GM23338 (cell line): Measurements from ENCODE around the gene FARSB. TPM values are rescaled to one million over a fixed set of nuclear protein-coding genes. Genes with fewer than 3 reads are reported as not detected.

Experiments
- ATAC-seq: fragments of 200-7000 bp; cut with Tn5 transposase; 3 replicates; pipeline ENCODE4 v1.9.1; 2020
- DNase-seq: peaks from one replicate; pipeline ENCODE4 v3.0.0-alpha.2; 2015; ENCODE audit warnings: low spot score
- H2AFZ ChIP-seq: fragments of 200-600 bp; sonication (generic); 2 replicates; pipeline ENCODE4 v1.8.0; 2016; ENCODE audit warnings: antibody characterized with exemption, mild to moderate bottlenecking, moderate library complexity
- H3F3A ChIP-seq: fragments of 200-600 bp; sonication (generic); replicated peaks from 2 replicates; pipeline ENCODE4 v1.8.0; 2017; ENCODE audit warnings: antibody characterized with exemption, mixed run types, low read depth
- H3K27ac ChIP-seq: fragments of 200-600 bp; sonication (generic); 2 replicates; pipeline ENCODE4 v1.6.1; 2016; ENCODE audit warnings: low read depth
- H3K27me3 ChIP-seq: fragments of 200-600 bp; sonication (generic); 2 replicates; pipeline ENCODE4 v1.8.0; 2016; ENCODE audit warnings: mild to moderate bottlenecking, mixed run types, moderate library complexity; ENCODE audit not compliant: insufficient read depth
- H3K36me3 ChIP-seq: fragments of 200-600 bp; sonication (generic); 2 replicates; pipeline ENCODE4 v1.8.0; 2016; ENCODE audit warnings: mild to moderate bottlenecking; ENCODE audit not compliant: insufficient read depth
- H3K4me1 ChIP-seq: fragments of 200-600 bp; sonication (generic); 2 replicates; pipeline ENCODE4 v1.8.0; 2016; ENCODE audit warnings: mild to moderate bottlenecking, moderate library complexity; ENCODE audit not compliant: insufficient read depth
- H3K4me2 ChIP-seq: fragments of 200-600 bp; sonication (generic); 2 replicates; pipeline ENCODE4 v1.7.1; 2017; ENCODE audit warnings: mixed run types
- H3K4me3 ChIP-seq: fragments of 200-600 bp; sonication (generic); 2 replicates; pipeline ENCODE4 v1.6.1; 2016; ENCODE audit warnings: mixed run types
- H3K79me2 ChIP-seq: fragments of 200-600 bp; sonication (generic); replicated peaks from 2 replicates; pipeline ENCODE4 v1.8.0; 2017; ENCODE audit warnings: mild to moderate bottlenecking; ENCODE audit not compliant: insufficient read depth
- H3K9me2 ChIP-seq: fragments of 200-600 bp; sonication (generic); 2 replicates; pipeline ENCODE4 v1.8.0; 2017; ENCODE audit not compliant: insufficient read depth
- H4K20me1 ChIP-seq: fragments of 200-600 bp; sonication (generic); replicated peaks from 2 replicates; pipeline ENCODE4 v1.8.0; 2017; ENCODE audit warnings: mild to moderate bottlenecking; ENCODE audit not compliant: insufficient read depth
- H3K27ac Mint-ChIP-seq: 2 replicates; pipeline ENCODE4 v1.8.0; 2020; ENCODE audit warnings: inconsistent platforms, mild to moderate bottlenecking, moderate library complexity, mixed read lengths
- H3K27me3 Mint-ChIP-seq: 3 replicates; pipeline ENCODE4 v1.8.0; 2022; ENCODE audit warnings: low read depth, mild to moderate bottlenecking, moderate library complexity, mixed read lengths, inconsistent platforms; ENCODE audit not compliant: insufficient read depth, poor library complexity
- H3K36me3 Mint-ChIP-seq: 3 replicates; pipeline ENCODE4 v1.8.0; 2021; ENCODE audit warnings: low read depth, mild to moderate bottlenecking, inconsistent platforms, moderate library complexity, mixed read lengths
- H3K4me1 Mint-ChIP-seq: 3 replicates; pipeline ENCODE4 v1.8.0; 2020; ENCODE audit warnings: mild to moderate bottlenecking, inconsistent platforms, mixed read lengths
- H3K4me3 Mint-ChIP-seq: 3 replicates; pipeline ENCODE4 v1.8.0; 2021; ENCODE audit warnings: moderate library complexity, mild to moderate bottlenecking, inconsistent platforms, mixed read lengths
- H3K9me3 Mint-ChIP-seq: 3 replicates; pipeline ENCODE4 v1.8.0; 2020; ENCODE audit warnings: moderate library complexity, mild to moderate bottlenecking, inconsistent platforms, mixed read lengths
- CREB1 ChIP-seq: fragments of 250-450 bp; sonication (Bioruptor Pico); IDR thresholded peaks from 2 replicates; pipeline ENCODE4 v1.5.0; 2020; ENCODE audit warnings: low read depth, mild to moderate bottlenecking, moderate library complexity
- CTCF ChIP-seq, 2 experiments: fragments of 200-600 bp in 1 of 2; sonication (generic) in 1 of 2; conservative IDR thresholded peaks; 2 replicates each; pipeline versions ENCODE4 v1.5.1 to v1.6.1; 2016 to 2017; ENCODE audit warnings: antibody characterized with exemption in 2 of 2, low read depth in 2 of 2, mild to moderate bottlenecking in 2 of 2, moderate library complexity in 1 of 2
- ETS1 ChIP-seq: IDR thresholded peaks from 2 replicates; pipeline ENCODE4 v1.6.1; 2016; ENCODE audit warnings: antibody characterized with exemption
- EZH2 ChIP-seq: fragments of 200-600 bp; sonication (generic); IDR thresholded peaks from one replicate; pipeline ENCODE4 v1.8.0; 2017; ENCODE audit warnings: antibody characterized with exemption, mild to moderate bottlenecking, low read depth; ENCODE audit not compliant: unreplicated experiment
- EZH2phosphoT487 ChIP-seq: fragments of 200-600 bp; sonication (generic); IDR thresholded peaks from one replicate; pipeline ENCODE4 v1.8.1; 2018; ENCODE audit warnings: antibody characterized with exemption; ENCODE audit not compliant: unreplicated experiment
- JUNB ChIP-seq: IDR thresholded peaks from one replicate; pipeline ENCODE4 v1.6.1; 2016; ENCODE audit warnings: antibody characterized with exemption; ENCODE audit not compliant: unreplicated experiment
- NANOG ChIP-seq: IDR thresholded peaks from 2 replicates; pipeline ENCODE4 v1.6.1; 2016; ENCODE audit warnings: antibody characterized with exemption, borderline replicate concordance
- POLR2AphosphoS5 ChIP-seq: IDR thresholded peaks from 2 replicates; pipeline ENCODE4 v1.6.1; 2016; ENCODE audit warnings: antibody characterized with exemption, low read depth
- REST ChIP-seq: IDR thresholded peaks from one replicate; pipeline ENCODE4 v1.6.1; 2018; ENCODE audit warnings: antibody characterized with exemption; ENCODE audit not compliant: unreplicated experiment
- STAT1 ChIP-seq: IDR thresholded peaks from one replicate; pipeline ENCODE4 v1.6.1; 2016; ENCODE audit warnings: antibody characterized with exemption; ENCODE audit not compliant: unreplicated experiment
- ZNF114 ChIP-seq: fragments of 250-450 bp; sonication (Bioruptor Pico); IDR thresholded peaks from 2 replicates; pipeline ENCODE4 v1.5.0; 2020; ENCODE audit warnings: mild to moderate bottlenecking, moderate library complexity
- ZNF331 ChIP-seq: fragments of 250-450 bp; sonication (Bioruptor Pico); IDR thresholded peaks from 2 replicates; pipeline ENCODE4 v1.5.0; 2020; ENCODE audit warnings: low read depth, mild to moderate bottlenecking, moderate library complexity
- ZNF462 ChIP-seq: fragments of 250-450 bp; sonication (Bioruptor Pico); IDR thresholded peaks from 2 replicates; pipeline ENCODE4 v1.5.0; 2020; ENCODE audit warnings: mild to moderate bottlenecking, moderate library complexity
- polyA plus RNA-seq: library from polyadenylated mRNA; unstranded; fragments of >200 nt; fragmentation: Nextera tagmentation; extraction: Ambion mirVana; gene quantifications from 2 replicates; pipeline ENCODE4 v1.2.1, GENCODE V29; 2016
- total RNA-seq: library from RNA; depleted of rRNA; stranded (reverse); fragments of >200 nt; shearing (Covaris generic); gene quantifications from 2 replicates; pipeline ENCODE4 v1.2.3, GENCODE V29; 2014

FARSB gene
- total and polyA plus RNA-seq, 2 experiments from 2014 or later: 32.5 to 40.0 TPM

- H3K36me3 ChIP-seq: no peaks in the 10 kb centered on the region
- Mint-ChIP-seq H3K4me1 (no peaks in the 10 kb centered on the region), H3K36me3 (0 out of 3 replicates have a peak, but pooled peaks cover 7% of the 10 kb centered on the region), H3K27ac (no peak overlapping the region), H3K4me3 (no peak overlapping the region), H3K9me3 (peaks cover 12% of the 10 kb centered on the region; the same call in 2 of the 3 replicates), H3K27me3 (peaks cover 3% of the 10 kb centered on the region)
- no peaks in the 10 kb centered on the region for H3K27me3 ChIP-seq
- no peaks in the 10 kb centered on the region for H3K79me2 ChIP-seq
- no peaks in the 10 kb centered on the region for H3F3A ChIP-seq
- H2AFZ ChIP-seq: no peak overlapping the region
- no peak overlapping the region for H3K4me3 ChIP-seq
- DNase-seq (no peak), ATAC-seq (no peak)
- no peaks in the 10 kb centered on the region for H3K4me1 ChIP-seq
- no peak overlapping the region for H3K4me2 ChIP-seq
- no peak for TF ChIP-seq POLR2AphosphoS5
- no peak for TF ChIP-seq ZNF462 (CRISPR knock-in tag)
- TF ChIP-seq JUNB: no peak
- TF ChIP-seq REST: no peak
- no peak for TF ChIP-seq ZNF114
- no peak for TF ChIP-seq NANOG
- no peak for TF ChIP-seq STAT1
- no peak for TF ChIP-seq CTCF (conservative IDR thresholded peaks at IDR 0.05; ENCODE audit: low read depth in 2 of 2)
- no peak for TF ChIP-seq EZH2phosphoT487
- TF ChIP-seq EZH2: no peak
- TF ChIP-seq ZNF331: no peak
- no peak for TF ChIP-seq ETS1
- TF ChIP-seq CREB1: no peak
- H3K9me2 ChIP-seq: peaks cover 5% of the 10 kb centered on the region; the same call in 1 of the 2 replicates
- H3K27ac ChIP-seq: no peak overlapping the region
- no peaks in the 10 kb centered on the region for H4K20me1 ChIP-seq
Observed at GRCh38 chr2:222538535-222538934, 117.4 kb downstream of the FARSB start.
